ENCODE data around the gene ILKAP.
A peak's percentile ranks its signal among the peaks of the same experiment; 100 is the strongest.

ILKAP gene

GRCh38 chr2:238132463-238133450 lies 70.7 kb downstream of the ILKAP start:
- TF ChIP-seq CTCF (IDR thresholded peaks at IDR 0.05), result no peak
- Histone ChIP-seq H3K27ac (no peak overlapping the region), H3K27me3 (no peaks in the 10 kb centered on the region), H3K9me3 (no peaks in the 10 kb centered on the region), H3K4me3 (no peak overlapping the region), H3K4me1 (peaks cover 0 to 15% (median 11%) of the 10 kb centered on the region in 4 donors), H3K36me3 (no peaks in the 10 kb centered on the region)
- DNase-seq, result peak in 1 of 2 donors; percentile 62
- intact Hi-C loops (cut with DNase I; ENCODE audit: low total_unique reads), result loop anchor here (5.0 kb wide), 1 partner anchor 70 kb away; the partner anchor contains the start of gene SCLY

GRCh38 chr2:238131761-238132462 lies 71.6 kb downstream of the ILKAP start:
- H3K9me3 ChIP-seq, result no peaks in the 10 kb centered on the region
- no peaks in the 10 kb centered on the region for H3K36me3 ChIP-seq
- DNase-seq, result no peak
- H3K27ac ChIP-seq, result no peak overlapping the region
- no peaks in the 10 kb centered on the region for H3K27me3 ChIP-seq
- TF ChIP-seq CTCF (IDR thresholded peaks at IDR 0.05), result no peak
- intact Hi-C loops (cut with DNase I; ENCODE audit: low total_unique reads), result loop anchor here (5.0 kb wide), 1 partner anchor 70 kb away; the partner anchor contains the start of gene SCLY
- H3K4me1 ChIP-seq, result peaks cover 0 to 14% (median 12%) of the 10 kb centered on the region in 4 donors
- H3K4me3 ChIP-seq, result no peak overlapping the region

- intact Hi-C loops (cut with DNase I; ENCODE audit: low total_unique reads), result loop anchor here (5.0 kb wide), 1 partner anchor 69 kb away; the partner anchor contains the start of gene SCLY
- TF ChIP-seq CTCF (IDR thresholded peaks at IDR 0.05), result no peak
- Histone ChIP-seq H3K27me3 (no peaks in the 10 kb centered on the region), H3K36me3 (no peaks in the 10 kb centered on the region), H3K4me3 (no peak overlapping the region), H3K9me3 (no peaks in the 10 kb centered on the region), H3K4me1 (peaks cover 0 to 9% (median 7%) of the 10 kb centered on the region in 4 donors), H3K27ac (no peak overlapping the region)
- DNase-seq, result no peak
Measured at GRCh38 chr2:238130696-238131628, 72.5 kb downstream of the ILKAP start.

GRCh38 chr2:238130111-238130695 lies 73.3 kb downstream of the ILKAP start:
- Histone ChIP-seq H3K27me3 (no peaks in the 10 kb centered on the region), H3K4me3 (no peak overlapping the region), H3K4me1 (peaks cover 0 to 9% (median 7%) of the 10 kb centered on the region in 4 donors), H3K9me3 (no peaks in the 10 kb centered on the region), H3K27ac (no peak overlapping the region), H3K36me3 (no peaks in the 10 kb centered on the region)
- intact Hi-C loops (cut with DNase I; ENCODE audit: low total_unique reads), result loop anchor here (5.0 kb wide), 1 partner anchor 68 kb away; the partner anchor contains the start of gene SCLY
- no peak for DNase-seq
- no peak for TF ChIP-seq CTCF (IDR thresholded peaks at IDR 0.05)

Measured in tibial artery (tissue), 4 donors.